HEK293 (cell line): ENCODE data around the gene MAMDC2.

ENCODE experiments used
- CTCF ChIA-PET: fragments of 350-600 bp; formaldehyde crosslinking; extraction: SDS; loops from one replicate; lab custom pipeline; 2021; ENCODE audit warnings: antibody characterized with exemption; lab: Yijun Ruan, JAX
- POLR2A ChIA-PET: fragments of 300-600 bp; formaldehyde crosslinking; extraction: SDS; loops from one replicate; lab custom pipeline; 2020; ENCODE audit warnings: antibody characterized with exemption, inconsistent platforms; lab: Yijun Ruan, JAX
- H3K27ac ChIP-seq: fragments of 200-500 bp; sonication (Bioruptor generic); 2 replicates; pipeline ENCODE4 v1.5.1; 2014; ENCODE audit warnings: low read depth, low read length, control low read depth, inconsistent platforms; ENCODE audit errors: extremely low read depth
- H3K36me3 ChIP-seq, 2 experiments: fragments of 200-500 bp in 1 of 2; sonication (Bioruptor generic) in 1 of 2; 1 replicate in 1 of 2; 2 replicates in 1 of 2; pipeline ENCODE4 v1.5.1; 2014 to 2017; ENCODE audit warnings: inconsistent platforms in 2 of 2, low read length in 2 of 2; ENCODE audit not compliant: control insufficient read depth in 2 of 2, insufficient read depth in 1 of 2
- H3K4me1 ChIP-seq: fragments of 200-500 bp; sonication (Bioruptor generic); 2 replicates; pipeline ENCODE4 v1.5.1; 2014; ENCODE audit warnings: mild to moderate bottlenecking, low read length, inconsistent platforms; ENCODE audit not compliant: control insufficient read depth, insufficient read depth
- H3K4me3 ChIP-seq: 2 replicates; pipeline ENCODE4 v1.5.1; 2011; ENCODE audit warnings: low read depth, mild to moderate bottlenecking, control low read depth, low read length, moderate library complexity
- H3K9me3 ChIP-seq: fragments of 200-500 bp; sonication (Bioruptor generic); 2 replicates; pipeline ENCODE4 v1.5.1; 2014; ENCODE audit warnings: low read depth, low read length, inconsistent platforms; ENCODE audit not compliant: control insufficient read depth, insufficient read depth
- BCL11A ChIP-seq: fragments of 450-650 bp; formaldehyde crosslinking; IDR thresholded peaks from 2 replicates; pipeline ENCODE4 v1.5.1; 2016; ENCODE audit warnings: low read depth, missing biosample characterization, missing genetic modification characterization
- GLIS1 ChIP-seq: fragments of 450-650 bp; formaldehyde crosslinking; IDR thresholded peaks from 2 replicates; pipeline ENCODE4 v1.5.1; 2016; ENCODE audit warnings: missing biosample characterization, missing genetic modification characterization
- YY2 ChIP-seq: fragments of 450-650 bp; formaldehyde crosslinking; IDR thresholded peaks from 2 replicates; pipeline ENCODE4 v1.5.1; 2016; ENCODE audit warnings: missing biosample characterization, missing genetic modification characterization
- ZBTB21 ChIP-seq: fragments of 450-650 bp; formaldehyde crosslinking; IDR thresholded peaks from 2 replicates; pipeline ENCODE4 v1.5.1; 2017; ENCODE audit warnings: missing biosample characterization, missing genetic modification characterization
- ZFP41 ChIP-seq: fragments of 450-650 bp; formaldehyde crosslinking; IDR thresholded peaks from 2 replicates; pipeline ENCODE4 v1.5.1; 2016; ENCODE audit warnings: missing biosample characterization, missing genetic modification characterization, borderline replicate concordance
- ZNF132 ChIP-seq: fragments of 450-650 bp; formaldehyde crosslinking; IDR thresholded peaks from 2 replicates; pipeline ENCODE4 v1.5.1; 2017; ENCODE audit warnings: missing biosample characterization, missing genetic modification characterization, borderline replicate concordance
- ZNF239 ChIP-seq: fragments of 450-650 bp; formaldehyde crosslinking; IDR thresholded peaks from 2 replicates; pipeline ENCODE4 v1.5.1; 2016; ENCODE audit warnings: missing biosample characterization, missing genetic modification characterization
- ZNF311 ChIP-seq: fragments of 450-650 bp; formaldehyde crosslinking; IDR thresholded peaks from 2 replicates; pipeline ENCODE4 v1.5.1; 2017; ENCODE audit warnings: missing biosample characterization, missing genetic modification characterization, borderline replicate concordance
- ZNF366 ChIP-seq: fragments of 450-650 bp; formaldehyde crosslinking; conservative IDR thresholded peaks from 2 replicates; pipeline ENCODE4 v1.5.1; 2016; ENCODE audit warnings: missing biosample characterization, missing genetic modification characterization
- ZNF416 ChIP-seq: fragments of 450-650 bp; formaldehyde crosslinking; IDR thresholded peaks from 2 replicates; pipeline ENCODE4 v1.5.1; 2016; ENCODE audit warnings: missing biosample characterization, missing genetic modification characterization
- ZNF423 ChIP-seq: fragments of 450-650 bp; formaldehyde crosslinking; IDR thresholded peaks from 2 replicates; pipeline ENCODE4 v1.5.1; 2016; ENCODE audit warnings: missing biosample characterization, missing genetic modification characterization
- ZNF530 ChIP-seq: fragments of 450-650 bp; formaldehyde crosslinking; IDR thresholded peaks from 2 replicates; pipeline ENCODE4 v1.5.1; 2016; ENCODE audit warnings: low read depth, missing biosample characterization, missing genetic modification characterization
- ZNF548 ChIP-seq: fragments of 450-650 bp; formaldehyde crosslinking; IDR thresholded peaks from 2 replicates; pipeline ENCODE4 v1.5.1; 2016; ENCODE audit warnings: missing biosample characterization, missing genetic modification characterization
- ZNF549 ChIP-seq: fragments of 450-650 bp; IDR thresholded peaks from 2 replicates; pipeline ENCODE4 v1.5.1; 2018; ENCODE audit warnings: missing biosample characterization, missing genetic modification characterization, mild to moderate bottlenecking, inconsistent platforms, moderate library complexity
- ZNF629 ChIP-seq: fragments of 450-650 bp; formaldehyde crosslinking; IDR thresholded peaks from 2 replicates; pipeline ENCODE4 v1.5.1; 2017; ENCODE audit warnings: missing biosample characterization, missing genetic modification characterization
- ZNF76 ChIP-seq: fragments of 450-650 bp; formaldehyde crosslinking; IDR thresholded peaks from 2 replicates; pipeline ENCODE4; 2016; ENCODE audit warnings: low read depth, missing biosample characterization, missing genetic modification characterization, borderline replicate concordance
- TF ChIP-seq, protein P1 (sequence below): fragments of 450-650 bp; formaldehyde crosslinking; IDR thresholded peaks from 2 replicates; pipeline ENCODE4 v1.5.1; 2016; ENCODE audit warnings: missing biosample characterization, missing genetic modification characterization
- TF ChIP-seq, protein P2 (sequence below): fragments of 450-650 bp; formaldehyde crosslinking; IDR thresholded peaks from 2 replicates; pipeline ENCODE4 v1.5.1; 2016; ENCODE audit warnings: missing biosample characterization, missing genetic modification characterization
- TF ChIP-seq, protein P3 (sequence below): fragments of 450-650 bp; formaldehyde crosslinking; IDR thresholded peaks from 2 replicates; pipeline ENCODE4 v1.5.1; 2016; ENCODE audit warnings: missing biosample characterization, missing genetic modification characterization
- TF ChIP-seq, protein P4 (sequence below): fragments of 450-650 bp; formaldehyde crosslinking; IDR thresholded peaks from 2 replicates; pipeline ENCODE4 v1.5.1; 2017; ENCODE audit warnings: missing biosample characterization, missing genetic modification characterization

The MAMDC2 gene

DNA sequence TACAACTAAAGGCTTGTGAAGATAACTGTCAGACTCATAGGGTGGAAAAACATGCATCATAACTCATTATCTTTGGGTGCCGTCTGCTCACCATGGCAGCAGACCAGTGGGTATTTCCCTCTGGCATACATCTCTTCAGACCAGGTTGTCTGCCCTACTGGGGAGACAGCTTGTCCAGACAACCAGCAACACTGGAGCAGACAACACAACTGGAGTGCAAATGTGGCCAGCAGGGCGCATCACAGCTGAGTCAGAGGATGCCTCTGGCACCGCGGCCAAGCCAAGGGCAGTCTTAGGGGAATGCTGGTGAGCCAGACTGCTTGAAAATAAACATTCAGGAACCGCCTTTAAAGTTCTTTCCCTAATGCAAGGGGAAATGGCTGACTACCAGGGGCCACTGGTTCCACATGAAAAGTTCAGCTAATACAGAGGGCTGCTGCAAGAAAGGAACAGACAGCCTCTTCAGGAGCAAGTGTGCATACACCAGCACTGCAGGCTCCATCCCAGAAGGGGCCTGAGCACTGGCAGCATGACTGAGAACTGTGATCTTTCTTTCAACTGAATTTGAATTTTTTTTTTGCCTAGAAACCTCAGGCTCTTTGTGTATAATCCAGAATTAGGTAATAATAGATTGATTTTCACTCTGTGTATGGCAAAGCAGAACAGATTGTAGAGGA is 77.3 kb downstream of the MAMDC2 start:
- H3K4me1 ChIP-seq = no peaks in the 10 kb centered on the region
- no peak for TF ChIP-seq ZBTB21
- TF ChIP-seq, protein P1, sequence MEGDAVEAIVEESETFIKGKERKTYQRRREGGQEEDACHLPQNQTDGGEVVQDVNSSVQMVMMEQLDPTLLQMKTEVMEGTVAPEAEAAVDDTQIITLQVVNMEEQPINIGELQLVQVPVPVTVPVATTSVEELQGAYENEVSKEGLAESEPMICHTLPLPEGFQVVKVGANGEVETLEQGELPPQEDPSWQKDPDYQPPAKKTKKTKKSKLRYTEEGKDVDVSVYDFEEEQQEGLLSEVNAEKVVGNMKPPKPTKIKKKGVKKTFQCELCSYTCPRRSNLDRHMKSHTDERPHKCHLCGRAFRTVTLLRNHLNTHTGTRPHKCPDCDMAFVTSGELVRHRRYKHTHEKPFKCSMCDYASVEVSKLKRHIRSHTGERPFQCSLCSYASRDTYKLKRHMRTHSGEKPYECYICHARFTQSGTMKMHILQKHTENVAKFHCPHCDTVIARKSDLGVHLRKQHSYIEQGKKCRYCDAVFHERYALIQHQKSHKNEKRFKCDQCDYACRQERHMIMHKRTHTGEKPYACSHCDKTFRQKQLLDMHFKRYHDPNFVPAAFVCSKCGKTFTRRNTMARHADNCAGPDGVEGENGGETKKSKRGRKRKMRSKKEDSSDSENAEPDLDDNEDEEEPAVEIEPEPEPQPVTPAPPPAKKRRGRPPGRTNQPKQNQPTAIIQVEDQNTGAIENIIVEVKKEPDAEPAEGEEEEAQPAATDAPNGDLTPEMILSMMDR = no peak
- TF ChIP-seq, all 188 proteins: peak for 0
- Histone ChIP-seq H3K9me3 (no peaks in the 10 kb centered on the region), H3K36me3 (no peaks in the 10 kb centered on the region), H3K4me3 (no peak overlapping the region), H3K27ac (no peak overlapping the region)
- CTCF ChIA-PET = interaction anchor here (0.5 to 5.8 kb wide), 14 partner anchors 9 to 482 kb away, joined by 3 to 54 read pairs (median 4); partner anchors contain the start of gene MAMDC2
- POLR2A ChIA-PET = interaction anchor here (0.5 to 0.7 kb wide), 2 partner anchors 127 to 137 kb away, joined by 3 read pairs; no protein-coding TSS in a partner anchor

DNA sequence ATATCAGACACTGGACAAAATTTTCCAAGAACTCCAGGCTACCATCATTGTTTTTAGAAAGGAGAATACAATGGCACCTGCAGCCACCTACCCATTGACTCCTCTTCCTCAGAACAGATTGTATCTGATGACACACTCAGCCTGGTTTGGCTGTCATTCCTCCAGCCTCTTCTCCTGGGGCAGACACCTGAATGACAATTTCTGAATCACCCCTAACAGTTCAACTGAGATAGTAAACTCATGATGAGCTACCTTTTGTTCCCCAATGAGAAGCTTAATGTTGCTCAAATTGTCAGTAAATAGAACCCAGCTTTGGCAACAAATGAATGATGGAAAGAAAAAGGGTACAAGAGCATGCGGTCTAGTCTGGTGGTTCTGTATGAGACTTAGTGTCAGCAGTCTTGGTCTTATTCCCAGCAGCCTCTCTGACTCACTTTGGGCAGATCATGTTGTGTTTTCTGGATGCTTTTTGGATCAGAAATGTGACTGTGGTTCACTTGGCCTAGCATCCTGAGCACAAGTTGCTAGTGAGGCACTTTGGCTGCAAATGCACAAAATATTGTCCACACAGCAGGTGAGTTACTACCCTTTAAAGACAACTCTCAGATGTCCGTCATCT is 78.3 kb downstream of the MAMDC2 start:
- H3K4me3 ChIP-seq = no peak overlapping the region
- no peaks in the 10 kb centered on the region for H3K36me3 ChIP-seq
- H3K4me1 ChIP-seq = no peaks in the 10 kb centered on the region
- peak; percentile 43; the same call in 1 of the 2 replicates for TF ChIP-seq ZNF548
- TF ChIP-seq, protein P2, sequence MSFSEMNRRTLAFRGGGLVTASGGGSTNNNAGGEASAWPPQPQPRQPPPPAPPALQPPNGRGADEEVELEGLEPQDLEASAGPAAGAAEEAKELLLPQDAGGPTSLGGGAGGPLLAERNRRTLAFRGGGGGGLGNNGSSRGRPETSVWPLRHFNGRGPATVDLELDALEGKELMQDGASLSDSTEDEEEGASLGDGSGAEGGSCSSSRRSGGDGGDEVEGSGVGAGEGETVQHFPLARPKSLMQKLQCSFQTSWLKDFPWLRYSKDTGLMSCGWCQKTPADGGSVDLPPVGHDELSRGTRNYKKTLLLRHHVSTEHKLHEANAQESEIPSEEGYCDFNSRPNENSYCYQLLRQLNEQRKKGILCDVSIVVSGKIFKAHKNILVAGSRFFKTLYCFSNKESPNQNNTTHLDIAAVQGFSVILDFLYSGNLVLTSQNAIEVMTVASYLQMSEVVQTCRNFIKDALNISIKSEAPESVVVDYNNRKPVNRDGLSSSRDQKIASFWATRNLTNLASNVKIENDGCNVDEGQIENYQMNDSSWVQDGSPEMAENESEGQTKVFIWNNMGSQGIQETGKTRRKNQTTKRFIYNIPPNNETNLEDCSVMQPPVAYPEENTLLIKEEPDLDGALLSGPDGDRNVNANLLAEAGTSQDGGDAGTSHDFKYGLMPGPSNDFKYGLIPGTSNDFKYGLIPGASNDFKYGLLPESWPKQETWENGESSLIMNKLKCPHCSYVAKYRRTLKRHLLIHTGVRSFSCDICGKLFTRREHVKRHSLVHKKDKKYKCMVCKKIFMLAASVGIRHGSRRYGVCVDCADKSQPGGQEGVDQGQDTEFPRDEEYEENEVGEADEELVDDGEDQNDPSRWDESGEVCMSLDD (tag by site-specific recombination) = no peak
- TF ChIP-seq, all 188 proteins: peak for 1
- CTCF ChIA-PET = interaction anchor here (0.6 to 5.8 kb wide), 5 partner anchors 10 to 150 kb away, joined by 3 to 54 read pairs (median 4); no protein-coding TSS in a partner anchor
- POLR2A ChIA-PET = interaction anchor here (0.5 to 0.7 kb wide), 2 partner anchors 128 to 136 kb away, joined by 3 read pairs; no protein-coding TSS in a partner anchor
- no peak overlapping the region for H3K27ac ChIP-seq
- no peaks in the 10 kb centered on the region for H3K9me3 ChIP-seq

DNA sequence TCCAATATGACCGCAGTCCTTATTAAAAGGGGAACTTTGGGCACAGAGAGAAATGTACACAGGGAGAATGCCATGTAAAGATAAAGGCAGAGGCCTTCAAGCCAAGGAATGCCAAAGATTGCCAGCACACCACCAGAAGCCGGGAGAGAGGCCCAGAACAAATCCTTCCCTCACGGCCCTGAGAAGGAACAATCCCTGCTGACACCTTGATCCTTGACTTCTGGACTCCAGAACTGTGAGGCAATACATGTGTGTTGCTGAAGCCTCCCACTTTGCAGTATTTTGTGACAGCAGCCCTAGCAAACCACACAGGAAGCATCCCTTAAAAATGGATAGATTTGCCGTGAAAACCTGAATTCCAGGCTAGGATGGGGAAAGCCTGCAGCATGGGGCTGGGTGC is 80.0 kb downstream of the MAMDC2 start:
- no peaks in the 10 kb centered on the region for H3K9me3 ChIP-seq
- CTCF ChIA-PET = interaction anchor here (0.5 to 5.8 kb wide), 4 partner anchors 11 to 479 kb away, joined by 3 to 54 read pairs (median 23); no protein-coding TSS in a partner anchor
- no peaks in the 10 kb centered on the region for H3K4me1 ChIP-seq
- no peak overlapping the region for H3K4me3 ChIP-seq
- H3K27ac ChIP-seq = no peak overlapping the region
- no peaks in the 10 kb centered on the region for H3K36me3 ChIP-seq
- POLR2A ChIA-PET = no interaction called here
- TF ChIP-seq, protein P3, sequence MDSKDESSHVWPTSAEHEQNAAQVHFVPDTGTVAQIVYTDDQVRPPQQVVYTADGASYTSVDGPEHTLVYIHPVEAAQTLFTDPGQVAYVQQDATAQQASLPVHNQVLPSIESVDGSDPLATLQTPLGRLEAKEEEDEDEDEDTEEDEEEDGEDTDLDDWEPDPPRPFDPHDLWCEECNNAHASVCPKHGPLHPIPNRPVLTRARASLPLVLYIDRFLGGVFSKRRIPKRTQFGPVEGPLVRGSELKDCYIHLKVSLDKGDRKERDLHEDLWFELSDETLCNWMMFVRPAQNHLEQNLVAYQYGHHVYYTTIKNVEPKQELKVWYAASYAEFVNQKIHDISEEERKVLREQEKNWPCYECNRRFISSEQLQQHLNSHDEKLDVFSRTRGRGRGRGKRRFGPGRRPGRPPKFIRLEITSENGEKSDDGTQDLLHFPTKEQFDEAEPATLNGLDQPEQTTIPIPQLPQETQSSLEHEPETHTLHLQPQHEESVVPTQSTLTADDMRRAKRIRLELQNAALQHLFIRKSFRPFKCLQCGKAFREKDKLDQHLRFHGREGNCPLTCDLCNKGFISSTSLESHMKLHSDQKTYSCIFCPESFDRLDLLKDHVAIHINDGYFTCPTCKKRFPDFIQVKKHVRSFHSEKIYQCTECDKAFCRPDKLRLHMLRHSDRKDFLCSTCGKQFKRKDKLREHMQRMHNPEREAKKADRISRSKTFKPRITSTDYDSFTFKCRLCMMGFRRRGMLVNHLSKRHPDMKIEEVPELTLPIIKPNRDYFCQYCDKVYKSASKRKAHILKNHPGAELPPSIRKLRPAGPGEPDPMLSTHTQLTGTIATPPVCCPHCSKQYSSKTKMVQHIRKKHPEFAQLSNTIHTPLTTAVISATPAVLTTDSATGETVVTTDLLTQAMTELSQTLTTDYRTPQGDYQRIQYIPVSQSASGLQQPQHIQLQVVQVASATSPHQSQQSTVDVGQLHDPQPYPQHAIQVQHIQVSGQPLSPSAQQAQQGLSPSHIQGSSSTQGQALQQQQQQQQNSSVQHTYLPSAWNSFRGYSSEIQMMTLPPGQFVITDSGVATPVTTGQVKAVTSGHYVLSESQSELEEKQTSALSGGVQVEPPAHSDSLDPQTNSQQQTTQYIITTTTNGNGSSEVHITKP (tag by site-specific recombination) = no peak
- no peak for TF ChIP-seq GLIS1 (tag by site-specific recombination)
- TF ChIP-seq BCL11A (tag by site-specific recombination) = no peak
- no peak for TF ChIP-seq ZFP41 (tag by site-specific recombination)
- TF ChIP-seq ZNF423 (tag by site-specific recombination) = no peak
- no peak for TF ChIP-seq YY2 (tag by site-specific recombination)
- no peak for TF ChIP-seq ZNF366 (tag by site-specific recombination)
- no peak for TF ChIP-seq ZNF549
- no peak for TF ChIP-seq ZNF530 (tag by site-specific recombination)
- no peak for TF ChIP-seq ZNF416 (tag by site-specific recombination)
- TF ChIP-seq ZNF311 (tag by site-specific recombination) = no peak
- TF ChIP-seq ZNF629 (tag by site-specific recombination) = no peak
- no peak for TF ChIP-seq ZNF76 (tag by site-specific recombination)
- TF ChIP-seq ZNF239 (tag by site-specific recombination) = no peak
- no peak for TF ChIP-seq ZNF132
- TF ChIP-seq, protein P4, sequence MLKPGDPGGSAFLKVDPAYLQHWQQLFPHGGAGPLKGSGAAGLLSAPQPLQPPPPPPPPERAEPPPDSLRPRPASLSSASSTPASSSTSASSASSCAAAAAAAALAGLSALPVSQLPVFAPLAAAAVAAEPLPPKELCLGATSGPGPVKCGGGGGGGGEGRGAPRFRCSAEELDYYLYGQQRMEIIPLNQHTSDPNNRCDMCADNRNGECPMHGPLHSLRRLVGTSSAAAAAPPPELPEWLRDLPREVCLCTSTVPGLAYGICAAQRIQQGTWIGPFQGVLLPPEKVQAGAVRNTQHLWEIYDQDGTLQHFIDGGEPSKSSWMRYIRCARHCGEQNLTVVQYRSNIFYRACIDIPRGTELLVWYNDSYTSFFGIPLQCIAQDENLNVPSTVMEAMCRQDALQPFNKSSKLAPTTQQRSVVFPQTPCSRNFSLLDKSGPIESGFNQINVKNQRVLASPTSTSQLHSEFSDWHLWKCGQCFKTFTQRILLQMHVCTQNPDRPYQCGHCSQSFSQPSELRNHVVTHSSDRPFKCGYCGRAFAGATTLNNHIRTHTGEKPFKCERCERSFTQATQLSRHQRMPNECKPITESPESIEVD (tag by site-specific recombination) = no peak
